ENCODE measurements around the gene SEMA6B.
A peak's percentile ranks its signal among the peaks of the same experiment; 100 is the strongest.

Gene SEMA6B

DNA sequence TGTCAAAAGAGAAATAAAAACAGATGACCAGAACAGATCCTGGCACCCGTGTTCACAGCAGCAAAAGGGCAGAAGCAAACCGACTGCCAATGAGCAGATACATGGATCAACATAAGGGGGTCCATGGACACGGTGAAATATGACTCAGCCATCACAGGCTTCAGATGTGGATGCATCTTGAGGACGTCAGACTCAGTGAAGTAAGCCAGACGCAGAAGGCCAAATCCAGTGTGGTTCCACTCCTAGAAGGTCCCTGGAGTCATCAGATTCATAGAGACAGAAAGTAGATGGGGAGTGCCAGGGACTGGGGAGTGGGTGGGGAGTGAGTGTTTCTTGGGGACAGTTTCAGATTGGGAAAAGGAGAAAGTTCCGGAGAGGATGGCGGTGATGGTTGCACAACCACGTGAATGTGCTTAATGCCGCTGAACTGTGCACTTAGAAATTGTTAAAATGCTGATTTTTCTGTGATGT lies 28.8 kb upstream of the SEMA6B start:
- DNase-seq (ENCODE audit: low read depth): no peak

DNA sequence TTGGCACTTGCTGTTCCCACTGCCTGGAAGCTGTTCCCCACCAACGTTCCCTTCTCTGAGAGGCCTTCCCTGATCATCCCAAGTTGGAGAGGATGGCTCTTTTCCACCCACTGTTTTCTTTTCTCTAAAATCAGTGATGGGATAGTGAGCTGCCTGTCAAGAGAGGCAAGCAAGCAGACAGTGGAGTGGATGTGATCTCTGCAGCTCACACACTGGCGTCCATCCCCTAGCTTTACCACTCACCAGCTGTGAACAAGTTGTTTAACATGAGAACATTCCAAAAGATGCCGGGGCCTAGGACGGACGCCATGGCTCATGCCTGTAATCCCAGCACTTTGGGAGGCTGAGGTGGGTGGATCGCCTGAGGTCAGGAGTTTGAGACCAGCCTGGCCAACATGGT lies 28.0 kb upstream of the SEMA6B start:
- no peak for DNase-seq (ENCODE audit: low read depth)

DNA sequence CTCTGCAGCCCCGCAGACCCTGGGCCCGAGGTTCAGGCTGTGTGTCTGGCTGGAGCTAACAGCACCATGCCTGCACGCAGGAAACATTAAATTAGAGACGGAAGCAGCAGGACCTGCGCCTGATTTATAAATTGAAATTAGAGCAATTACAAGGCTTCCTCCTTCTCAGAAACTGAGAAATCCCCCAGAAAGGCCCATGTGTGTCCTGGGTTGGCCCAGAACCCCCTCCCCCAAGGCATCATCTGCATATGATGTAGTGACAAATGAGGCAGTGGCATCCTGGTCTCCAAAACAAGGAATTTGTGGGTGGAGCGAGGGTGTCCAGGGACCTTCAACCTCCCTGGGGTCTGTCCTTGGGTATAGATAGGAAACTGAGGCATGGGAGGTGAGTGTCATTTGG lies 27.2 kb upstream of the SEMA6B start:
- DNase-seq (ENCODE audit: low read depth): no peak

DNA sequence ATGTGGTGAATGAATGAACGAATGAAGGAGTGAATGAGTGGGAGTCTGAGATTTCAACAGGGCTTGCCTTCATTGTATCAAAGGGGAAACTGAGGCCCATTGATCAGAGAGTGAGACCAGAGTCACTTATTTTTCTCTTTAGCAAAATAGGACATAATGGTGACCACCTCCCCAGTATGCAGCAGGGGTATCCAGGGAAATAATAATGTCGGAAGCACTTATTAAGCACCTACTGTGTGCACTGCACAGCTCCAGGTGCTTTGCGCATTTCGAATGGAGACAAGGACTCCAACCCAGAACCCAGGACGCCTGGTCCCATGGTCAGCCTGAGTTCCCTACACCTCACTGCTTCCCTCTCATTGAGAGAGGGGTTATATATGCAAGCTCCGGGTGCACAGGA lies 26.8 kb upstream of the SEMA6B start:
- DNase-seq (ENCODE audit: low read depth): no peak

DNA sequence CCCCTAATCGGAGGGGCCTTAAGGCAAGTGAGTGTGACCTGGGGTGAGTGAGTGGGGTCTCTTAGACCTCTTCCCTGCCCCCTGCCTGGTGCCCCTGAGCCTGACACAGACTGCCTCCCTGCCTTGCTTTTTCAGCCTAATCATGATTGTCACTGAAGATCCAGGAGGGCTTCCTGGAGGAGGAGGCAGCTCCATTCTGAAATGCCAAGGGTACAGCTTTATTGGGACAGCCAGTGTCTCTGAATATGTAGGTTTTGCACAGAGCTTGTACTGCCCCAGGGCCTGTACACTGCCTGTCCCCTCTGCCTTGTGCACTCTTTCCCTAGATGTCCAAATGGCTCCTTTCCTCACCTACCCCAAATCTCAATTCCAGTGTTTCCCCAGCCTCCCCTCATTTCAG lies 26.1 kb upstream of the SEMA6B start:
- DNase-seq (ENCODE audit: low read depth): no peak

DNA sequence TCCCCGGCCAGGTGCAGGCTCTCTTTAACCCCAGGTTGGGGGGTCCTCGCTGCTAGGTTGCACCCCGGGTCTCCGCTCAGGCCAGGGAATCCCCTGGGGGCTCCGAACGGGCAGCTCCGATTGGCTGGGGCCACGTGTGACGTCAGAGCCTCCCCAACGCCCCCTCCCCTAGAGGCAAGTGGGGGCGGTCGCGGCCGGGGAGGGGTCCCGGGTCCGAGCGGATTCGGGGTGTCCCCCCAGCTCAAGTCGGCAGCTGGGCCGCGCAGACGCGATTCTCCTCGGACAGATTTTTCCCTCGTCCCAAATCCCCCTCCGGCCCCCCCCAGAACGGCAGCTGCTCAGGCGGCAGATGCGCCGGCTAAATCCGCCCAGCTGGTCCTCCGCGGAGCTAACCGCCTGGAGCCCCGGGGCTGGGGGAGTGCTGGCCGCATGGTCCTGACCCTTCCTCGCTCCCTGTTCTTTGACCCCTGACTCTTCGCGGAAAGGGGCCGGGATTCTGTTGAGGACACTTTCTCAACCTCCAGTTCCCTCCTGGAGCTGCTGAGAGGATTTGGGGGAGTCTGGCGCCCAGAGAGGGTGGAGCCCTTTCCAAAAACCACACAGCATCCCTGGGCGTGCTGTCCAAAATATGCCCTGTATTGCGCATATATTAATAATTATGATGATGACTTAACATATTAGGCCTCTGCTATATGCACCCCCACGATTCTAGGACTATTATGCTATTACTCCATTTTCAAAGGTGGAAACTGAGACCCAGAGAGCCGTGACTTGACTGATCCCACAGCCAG lies 25.4 kb upstream of the SEMA6B start:
- DNase-seq (ENCODE audit: low read depth): no peak

DNA sequence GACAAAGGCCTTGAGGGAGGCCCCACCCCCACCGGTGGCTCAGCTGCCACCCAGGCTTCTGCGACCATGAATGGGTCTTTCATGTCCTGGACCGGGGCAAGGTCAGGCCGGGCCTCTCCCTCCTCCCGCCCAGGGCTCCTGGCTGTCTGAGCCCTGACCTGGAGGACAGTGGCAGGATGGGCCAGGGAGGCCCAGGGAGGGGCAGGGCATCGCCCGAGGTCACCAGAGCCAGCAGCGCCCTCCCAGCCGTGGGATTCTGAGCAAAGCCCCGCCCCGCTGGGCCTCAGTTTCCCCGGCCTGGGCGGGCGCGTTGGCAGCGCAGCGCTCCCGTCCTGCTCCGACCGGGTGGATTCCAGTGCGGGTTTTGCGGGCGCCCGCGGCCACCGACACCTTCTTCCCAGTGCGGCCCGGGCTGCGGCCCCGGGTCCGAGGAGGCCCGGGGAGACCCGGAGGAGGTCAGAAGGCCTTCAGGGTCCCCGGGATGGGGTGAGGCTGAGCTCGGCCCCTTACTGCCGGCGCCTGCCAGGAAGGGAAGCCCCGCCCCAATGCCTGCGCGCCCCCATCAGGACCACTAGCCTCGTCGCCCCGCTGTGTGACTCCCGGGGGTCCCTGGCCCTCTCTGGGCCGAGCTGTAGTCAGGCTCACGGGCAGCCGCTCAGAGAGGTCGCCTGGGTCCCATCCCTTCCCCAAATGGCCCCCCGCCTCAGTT lies 24.6 kb upstream of the SEMA6B start:
- no peak for DNase-seq (ENCODE audit: low read depth)

DNA sequence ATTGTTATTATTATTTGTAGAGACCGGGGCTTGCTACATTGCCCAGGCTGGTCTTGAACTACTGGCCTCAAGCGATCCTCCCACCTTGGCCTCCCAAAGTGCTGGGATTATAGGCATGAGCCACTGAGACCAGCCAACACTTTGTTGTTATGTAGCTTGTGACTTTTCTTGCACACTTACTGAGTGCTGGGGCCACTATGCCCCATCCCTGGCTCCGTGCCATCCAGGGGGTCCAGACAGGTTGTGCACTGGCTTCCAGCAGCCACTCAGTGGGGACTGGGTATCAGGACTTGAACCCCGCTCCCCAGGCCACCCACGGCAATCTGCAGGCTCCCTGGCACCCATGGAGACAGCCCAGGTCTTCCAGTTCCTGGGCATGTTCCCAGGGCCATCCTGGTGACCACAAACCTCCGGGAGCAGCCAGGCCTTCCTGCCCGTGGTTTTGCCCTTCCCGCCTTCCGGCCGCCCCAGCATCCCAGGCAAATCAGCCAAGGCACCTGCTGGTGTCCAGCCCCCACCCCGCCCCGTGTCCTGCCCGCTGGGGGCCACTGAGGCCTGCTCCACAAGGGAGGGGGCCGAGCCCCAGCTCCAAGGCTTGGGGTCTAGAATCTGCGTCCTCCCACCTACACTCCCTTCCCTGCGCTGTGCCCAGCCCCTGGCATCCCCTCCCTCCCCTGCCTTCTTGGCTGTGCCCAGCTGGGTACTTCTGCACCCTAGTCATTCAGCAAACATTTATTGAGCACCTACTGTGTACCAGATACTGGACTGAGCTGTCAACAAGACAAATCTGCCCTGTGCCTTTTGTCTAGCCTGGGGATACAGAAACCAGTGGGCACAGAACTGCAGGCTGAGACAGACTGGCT lies 23.7 kb upstream of the SEMA6B start:
- no peak for DNase-seq (ENCODE audit: low read depth)

DNA sequence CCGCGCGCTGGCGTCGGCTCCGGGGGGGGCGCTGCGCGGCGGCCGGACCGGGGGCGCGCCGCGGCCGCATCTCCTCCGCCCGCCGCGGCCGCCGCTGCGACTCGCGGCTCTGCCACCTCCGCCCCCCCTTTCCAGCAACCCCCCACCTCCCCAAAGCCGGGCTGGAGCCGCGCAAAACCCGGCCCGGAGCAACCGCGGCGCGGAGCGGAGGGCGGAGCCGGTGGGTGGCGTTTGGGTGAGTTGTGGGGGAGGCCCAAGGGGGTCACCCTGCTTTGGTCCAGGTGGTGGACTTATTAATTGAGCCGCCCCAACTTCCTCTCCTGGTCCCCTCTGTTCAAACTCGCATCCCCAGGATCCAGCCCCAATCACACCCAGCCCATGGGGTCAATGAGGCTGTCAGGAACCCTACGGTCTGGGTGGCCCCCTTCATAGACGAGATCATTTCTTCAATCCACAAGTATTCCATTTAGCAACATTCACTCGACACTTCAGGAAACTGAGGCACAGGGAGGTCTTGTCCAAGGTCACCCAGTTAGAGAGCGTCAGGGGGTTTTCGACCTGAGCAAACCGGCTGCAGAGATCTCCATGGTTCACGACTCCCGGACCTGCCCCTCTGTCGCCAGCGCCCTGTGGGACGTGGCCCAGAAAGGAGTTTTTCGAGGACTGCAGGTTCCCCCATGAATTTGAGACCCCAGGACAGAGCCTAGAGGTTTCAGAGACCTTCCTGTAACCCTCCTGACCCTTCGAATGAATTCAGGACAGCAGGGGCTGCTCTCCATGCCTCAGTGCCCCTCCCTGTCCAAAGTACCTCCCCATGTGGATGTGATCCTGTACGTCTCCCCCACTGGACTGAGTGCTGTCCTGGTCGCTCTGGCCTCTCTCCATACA lies 22.4 kb upstream of the SEMA6B start:
- no peak for DNase-seq (ENCODE audit: low read depth)

DNA sequence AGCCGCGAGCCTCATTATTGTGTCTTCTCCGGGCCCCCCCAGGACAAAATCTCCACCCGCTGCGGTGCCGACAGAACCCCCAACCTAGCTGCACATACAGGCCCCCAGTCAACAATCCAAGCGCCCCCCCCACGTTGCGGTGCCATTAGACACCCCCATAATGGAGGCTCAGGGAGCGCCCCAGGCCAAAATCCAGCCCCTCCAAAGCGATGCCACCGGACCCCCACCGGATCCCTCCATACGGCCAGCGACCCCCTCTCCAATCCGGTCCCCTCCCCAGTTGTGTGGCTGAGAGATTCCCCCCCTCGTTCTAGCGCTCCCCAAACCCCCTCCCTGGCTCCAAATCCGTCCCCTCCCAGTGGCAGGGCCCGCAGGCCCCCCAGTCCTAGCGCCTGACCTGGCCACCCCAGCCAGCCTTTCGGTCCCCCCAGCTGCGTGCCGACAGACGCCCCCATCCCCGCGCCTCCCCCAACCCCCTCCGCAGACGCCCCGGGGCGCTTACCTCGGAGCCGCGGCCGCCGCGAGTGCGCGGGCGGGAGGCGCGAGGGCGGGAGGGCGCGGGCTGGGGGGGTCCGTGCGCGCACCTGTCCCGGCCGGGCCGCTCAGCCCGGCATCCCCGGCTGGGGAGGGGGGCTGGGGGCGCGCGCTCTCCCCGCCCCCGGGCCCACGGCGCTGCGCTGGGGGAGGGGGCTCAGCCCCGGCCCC lies 21.6 kb upstream of the SEMA6B start:
- DNase-seq (ENCODE audit: low read depth): no peak

DNA sequence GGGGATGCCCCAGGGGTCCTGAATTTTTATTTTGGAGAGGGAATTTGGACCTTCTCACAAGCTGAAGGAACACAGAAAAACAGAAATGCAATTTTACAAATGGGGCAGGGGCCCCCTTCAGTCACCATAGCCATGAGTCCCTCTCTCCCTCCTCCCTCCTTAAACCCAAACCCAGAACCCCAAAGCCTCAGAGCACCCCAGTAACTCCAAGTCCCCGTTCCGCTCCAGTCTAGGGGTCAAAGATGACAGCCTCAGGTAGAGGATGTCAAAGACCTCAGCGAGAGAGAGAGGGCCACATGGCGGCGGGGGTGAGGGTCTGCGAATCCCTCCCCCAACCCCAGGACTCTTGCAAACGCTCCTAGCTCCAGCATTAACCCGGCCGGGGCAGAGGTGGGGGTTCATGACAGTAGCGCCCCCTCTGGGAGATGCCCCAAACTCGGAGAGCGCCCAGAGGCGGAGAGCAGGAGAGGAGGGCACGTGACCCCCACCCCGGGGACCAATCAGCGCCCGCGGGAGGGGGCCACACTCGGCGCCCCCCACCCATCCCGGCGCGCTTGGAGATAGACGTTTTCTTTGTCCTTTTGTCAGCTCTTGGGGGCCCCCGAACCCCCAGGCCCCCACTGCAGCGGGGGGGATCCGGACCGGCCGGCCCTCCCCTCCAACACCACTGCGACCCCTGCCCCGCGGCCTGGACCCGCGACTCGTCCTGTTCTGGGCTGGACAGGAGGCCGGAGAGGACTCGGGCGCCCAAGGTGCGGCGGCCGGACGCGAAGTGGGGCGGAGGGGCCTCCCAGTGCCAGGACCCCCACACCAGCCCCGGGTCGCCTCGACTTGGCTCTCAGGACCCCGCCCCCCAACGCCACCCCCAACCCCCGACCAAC lies 20.8 kb upstream of the SEMA6B start:
- no peak for DNase-seq (ENCODE audit: low read depth)

DNA sequence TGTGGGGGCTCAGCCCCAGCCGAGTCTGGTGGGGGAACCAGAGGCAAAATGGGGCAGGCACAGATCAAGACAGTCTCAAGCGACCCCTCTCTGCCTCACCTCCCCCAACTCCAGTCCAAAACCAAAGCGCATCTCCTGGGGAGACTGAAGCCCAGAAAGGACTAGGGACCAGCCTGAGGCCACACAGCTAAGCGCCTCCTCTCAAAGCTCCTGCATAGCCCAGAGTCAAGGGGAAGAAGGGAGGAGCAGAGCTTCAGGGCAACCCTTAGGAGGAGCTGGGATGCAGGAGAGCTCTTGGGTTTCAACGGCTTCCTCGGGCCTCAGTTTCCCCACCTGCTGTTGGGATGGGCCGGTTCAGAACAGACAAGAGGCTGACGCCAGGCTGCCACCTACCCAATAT lies 19.9 kb upstream of the SEMA6B start:
- DNase-seq (ENCODE audit: low read depth): no peak

DNA sequence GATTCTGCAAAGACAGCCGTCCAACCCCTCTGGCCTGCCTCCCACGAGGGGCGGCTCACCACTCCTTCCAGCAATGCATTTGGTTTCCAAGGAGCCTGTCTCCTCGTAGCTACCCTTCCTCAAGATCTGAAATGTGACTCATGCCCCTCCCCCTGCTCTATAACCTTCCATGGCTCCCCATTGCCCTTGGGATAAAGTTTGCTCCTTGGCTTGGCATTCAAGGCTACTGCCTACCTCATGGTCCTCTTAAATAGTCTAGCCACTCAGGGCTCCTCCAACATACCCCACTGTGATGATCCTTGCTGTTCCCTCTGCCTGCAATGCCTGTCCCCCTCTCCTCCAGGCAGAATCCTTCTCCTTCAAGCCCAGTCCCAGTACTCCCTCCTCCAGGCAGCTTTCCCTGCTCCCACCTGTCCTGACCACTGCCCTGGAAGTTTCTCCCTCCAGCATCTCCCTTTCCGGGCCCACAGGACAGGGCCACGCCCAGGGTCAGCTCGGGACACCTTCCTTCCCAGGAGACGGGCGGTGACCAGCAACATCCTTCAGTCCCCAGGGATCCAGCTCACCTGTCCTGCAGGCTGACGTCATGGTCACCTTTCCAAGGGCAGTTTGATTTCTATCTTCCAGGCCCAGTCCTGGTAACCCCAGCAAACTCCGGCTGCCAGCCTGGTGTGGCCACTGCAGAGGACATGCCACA lies 19.2 kb upstream of the SEMA6B start:
- no peak for DNase-seq (ENCODE audit: low read depth)

DNA sequence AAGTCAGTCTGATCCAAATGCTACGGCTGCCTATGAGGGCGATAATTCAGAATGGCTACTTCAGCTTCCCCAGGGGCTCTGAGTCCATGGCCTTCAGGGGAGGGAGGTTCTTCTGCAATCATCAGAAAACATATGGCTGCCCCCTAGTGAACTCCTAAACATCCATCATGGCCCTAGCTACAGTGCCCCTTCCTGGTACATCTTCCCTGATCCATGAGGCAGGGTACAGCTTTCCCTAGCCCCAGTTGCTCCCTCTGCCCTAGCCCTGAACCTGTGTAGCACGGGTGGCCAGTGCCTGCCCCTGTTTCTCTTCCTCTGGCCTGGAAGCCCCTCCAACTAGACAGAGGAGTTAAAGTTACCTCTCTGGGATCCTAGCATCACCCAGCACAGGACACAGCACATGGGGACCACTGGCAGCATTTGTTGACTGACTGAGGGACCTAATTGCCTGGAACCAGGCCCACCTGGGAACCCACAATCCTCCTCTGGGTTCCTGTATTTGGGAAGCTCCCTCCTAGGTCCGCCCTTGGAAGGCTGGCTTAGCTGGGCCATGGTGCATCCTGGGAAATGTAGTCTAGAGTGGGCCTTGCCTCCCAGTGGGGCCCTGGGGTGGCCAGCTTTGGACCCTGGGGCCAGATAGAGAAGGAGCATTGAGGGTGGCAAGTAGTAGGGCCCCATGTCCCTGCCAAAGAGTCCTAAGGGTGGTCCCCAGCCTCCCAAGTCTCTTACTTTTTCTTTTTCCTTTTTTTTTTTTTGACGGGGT lies 17.7 kb upstream of the SEMA6B start:
- no peak for DNase-seq (ENCODE audit: low read depth)

DNA sequence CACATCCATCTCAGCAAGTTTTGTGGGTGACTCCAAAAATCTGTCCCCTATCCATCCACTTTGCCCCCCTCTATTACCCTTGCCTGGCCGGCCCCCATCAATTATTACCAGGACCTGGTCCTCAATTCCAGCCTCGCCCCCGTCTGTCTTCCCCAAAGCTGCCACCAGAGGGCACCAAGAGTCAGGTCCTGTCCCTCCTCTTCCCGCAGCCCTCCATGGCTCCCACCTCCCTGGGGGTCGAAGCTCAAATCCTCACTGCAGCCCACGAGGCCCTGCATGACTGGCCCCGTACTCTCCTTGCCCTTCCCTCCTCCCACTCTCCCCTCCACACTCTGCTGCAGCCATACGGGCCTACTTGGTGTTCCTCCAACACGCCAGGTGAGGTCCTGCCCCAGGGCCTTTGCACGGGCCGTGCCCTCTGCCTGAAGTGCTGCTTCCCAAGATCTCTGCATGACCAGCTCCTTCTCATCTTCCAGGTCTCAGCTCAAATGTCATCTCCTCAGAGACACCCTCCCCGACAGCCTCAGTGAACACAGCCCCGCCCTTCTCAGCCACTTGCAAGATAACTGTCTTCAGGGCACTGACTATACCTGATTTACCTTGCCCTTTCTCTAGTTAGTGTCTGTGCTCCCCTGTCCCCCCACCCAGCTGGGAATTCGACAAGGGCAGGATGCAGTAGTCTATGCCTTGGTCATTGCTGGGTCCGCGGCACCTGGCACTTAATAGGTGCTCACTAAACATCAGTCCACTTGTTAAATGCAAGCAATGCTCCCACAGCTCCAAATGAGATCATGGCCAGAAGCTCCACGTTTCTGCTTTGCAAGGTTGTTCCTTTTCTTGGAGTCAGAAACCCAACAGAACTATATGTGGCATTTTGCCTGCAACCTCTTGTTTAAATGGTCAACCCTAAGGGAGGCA lies 16.8 kb upstream of the SEMA6B start:
- peak; percentile 36 for DNase-seq (ENCODE audit: low read depth)

DNA sequence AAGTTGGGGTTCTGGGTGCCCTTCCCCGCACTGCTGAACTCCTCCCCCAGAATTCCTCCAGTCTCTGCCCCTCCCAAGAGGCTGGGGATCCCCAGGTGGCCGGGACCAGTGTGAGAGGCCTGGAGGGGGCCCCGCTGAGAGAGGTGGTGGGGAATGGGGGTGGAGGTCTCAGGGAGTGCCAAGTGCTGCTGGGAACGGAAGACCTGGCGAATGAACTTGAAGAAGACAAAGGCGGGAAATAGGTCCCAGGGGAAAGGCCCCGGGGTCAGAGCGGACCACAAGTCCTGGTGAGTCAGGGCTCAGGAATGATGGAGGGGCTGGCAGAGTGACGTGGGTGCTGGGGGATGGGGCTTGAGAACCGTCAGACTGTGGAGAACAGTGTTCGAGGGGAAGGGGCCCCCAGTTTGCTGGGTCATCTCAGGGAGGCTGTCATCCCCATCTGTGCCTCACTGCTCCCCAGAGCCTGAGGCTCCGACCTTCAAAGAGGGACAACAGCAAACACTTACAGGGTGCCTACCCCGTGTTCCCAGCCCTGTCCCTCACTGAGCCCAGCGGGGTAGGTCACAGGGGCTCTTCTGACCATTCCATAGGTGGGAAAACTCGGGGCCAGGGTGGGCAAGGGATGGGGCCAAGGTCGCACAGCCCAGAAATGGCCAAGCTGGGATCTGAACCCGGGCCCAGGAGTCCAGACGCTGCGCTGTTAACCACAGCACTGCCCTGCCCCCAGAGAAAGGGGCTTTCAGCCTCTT lies 16.0 kb upstream of the SEMA6B start:
- no peak for DNase-seq (ENCODE audit: low read depth)

DNA sequence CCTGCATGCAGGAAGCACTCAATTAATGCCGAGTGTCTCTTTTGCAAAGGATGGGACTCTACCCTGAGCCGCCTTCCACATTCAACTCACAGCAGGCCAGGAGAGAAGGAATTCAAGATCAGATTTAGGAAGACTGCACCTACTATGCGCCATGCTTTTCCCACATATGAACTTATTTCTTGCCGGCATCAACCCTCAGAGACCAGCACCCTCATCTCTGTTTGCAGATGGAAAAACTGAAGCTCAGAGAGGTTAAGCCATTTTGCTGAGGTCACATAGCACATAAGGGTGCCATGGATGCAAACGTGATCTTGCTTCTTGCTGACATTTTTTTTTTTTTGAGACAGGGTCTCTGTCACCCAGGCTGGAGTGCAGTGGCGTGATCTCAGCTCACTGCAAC lies 14.2 kb upstream of the SEMA6B start:
- no peak for DNase-seq (ENCODE audit: low read depth)
